ENCODE results near the gene BSG.
"Not testable (repeated sequence)": the region's sequence is repeated elsewhere in the genome, so short reads cannot be mapped to it uniquely, and the experiment has no call there.

BSG gene

GRCh38 chr19:624433-625109 lies 52.2 kb downstream of the BSG start:
- H3K27me3 ChIP-seq (ENCODE audit: low read depth) = no peaks in the 10 kb centered on the region
- no peak for DNase-seq (ENCODE audit: low spot score in 2 of 2)
- no peaks in the 10 kb centered on the region for H3K4me1 ChIP-seq
- peaks cover 60% of the 10 kb centered on the region for H3K36me3 ChIP-seq (replicated peaks)
- in situ Hi-C loops (cut with MboI; ENCODE audit: low sequenced_read_pairs) = no loop called here
- H3K9me3 ChIP-seq = no peaks in the 10 kb centered on the region
- no peak overlapping the region for H3K4me3 ChIP-seq

GRCh38 chr19:625257-625656 lies 52.9 kb downstream of the BSG start:
- no peak for DNase-seq (ENCODE audit: low spot score in 2 of 2)
- Histone ChIP-seq H3K27me3 (ENCODE audit: low read depth) (no peaks in the 10 kb centered on the region), H3K4me1 (no peaks in the 10 kb centered on the region), H3K9me3 (no peaks in the 10 kb centered on the region), H3K4me3 (no peak overlapping the region), H3K36me3 (replicated peaks) (peaks cover 57% of the 10 kb centered on the region)
- in situ Hi-C loops (cut with MboI; ENCODE audit: low sequenced_read_pairs) = no loop called here

GRCh38 chr19:626566-626965 lies 54.2 kb downstream of the BSG start:
- H3K4me3 ChIP-seq; H3K4me1 ChIP-seq; DNase-seq (ENCODE audit: low spot score in 2 of 2); in situ Hi-C loops (cut with MboI; ENCODE audit: low sequenced_read_pairs); H3K9me3 ChIP-seq; H3K27me3 ChIP-seq (ENCODE audit: low read depth): not testable (repeated sequence)
- peaks cover 67% of the 10 kb centered on the region for H3K36me3 ChIP-seq (replicated peaks)

GRCh38 chr19:628168-628567 lies 55.8 kb downstream of the BSG start:
- H3K4me1 ChIP-seq = no peaks in the 10 kb centered on the region; the same call in 1 of the 2 replicates
- in situ Hi-C loops (cut with MboI; ENCODE audit: low sequenced_read_pairs) = no loop called here
- peaks cover 57% of the 10 kb centered on the region for H3K36me3 ChIP-seq (replicated peaks)
- DNase-seq (ENCODE audit: low spot score in 2 of 2) = no peak
- H3K4me3 ChIP-seq = no peak overlapping the region
- H3K27me3 ChIP-seq (ENCODE audit: low read depth) = no peaks in the 10 kb centered on the region
- no peaks in the 10 kb centered on the region for H3K9me3 ChIP-seq

GRCh38 chr19:629515-629914 lies 57.1 kb downstream of the BSG start:
- H3K4me1 ChIP-seq; H3K4me3 ChIP-seq; H3K27me3 ChIP-seq (ENCODE audit: low read depth); H3K9me3 ChIP-seq; DNase-seq (ENCODE audit: low spot score in 2 of 2); in situ Hi-C loops (cut with MboI; ENCODE audit: low sequenced_read_pairs): not testable (repeated sequence)
- peaks cover 51% of the 10 kb centered on the region for H3K36me3 ChIP-seq (replicated peaks)

- in situ Hi-C loops (cut with MboI; ENCODE audit: low sequenced_read_pairs) = no loop called here
- peaks cover 45% of the 10 kb centered on the region for H3K36me3 ChIP-seq (replicated peaks)
- peaks cover 6% of the 10 kb centered on the region for H3K4me1 ChIP-seq
- H3K9me3 ChIP-seq = no peaks in the 10 kb centered on the region
- no peak for DNase-seq (ENCODE audit: low spot score in 2 of 2)
- H3K27me3 ChIP-seq (ENCODE audit: low read depth) = no peaks in the 10 kb centered on the region
- H3K4me3 ChIP-seq = no peak overlapping the region
Observed at GRCh38 chr19:629961-630714, 57.7 kb downstream of the BSG start.

GRCh38 chr19:632579-633067 lies 60.2 kb downstream of the BSG start:
- Histone ChIP-seq H3K36me3 (replicated peaks) (peaks cover 38% of the 10 kb centered on the region), H3K4me1 (peaks cover 6% of the 10 kb centered on the region), H3K27me3 (ENCODE audit: low read depth) (no peaks in the 10 kb centered on the region), H3K4me3 (peak overlapping the region; percentile 83), H3K9me3 (no peaks in the 10 kb centered on the region)
- in situ Hi-C loops (cut with MboI; ENCODE audit: low sequenced_read_pairs) = no loop called here
- DNase-seq (ENCODE audit: low spot score in 2 of 2) = peak; percentile 62 to 81

Data from HAP-1 (cell line).